ENCODE measurements around the gene LTB4R.

Gene LTB4R

GRCh38 chr14:24310646-24311604 lies at the start of gene LTB4R:
Gene LTB4R (plus strand): TSS chr14:24311502. CDS start chr14:24315652, 4,150 bp downstream.
- in situ Hi-C loops (cut with MboI; ENCODE audit: low pct_unique_long_range_greater_than_20kb, low sequenced_read_pairs, unreplicated experiment) = no loop called here
- DNase-seq (ENCODE audit: low spot score) = peak; percentile 84
- TF ChIP-seq CTCF (IDR thresholded peaks at IDR 0.05; ENCODE audit: extremely low read depth, insufficient read depth, missing control alignments) = peak; percentile 48

- no peak for DNase-seq (ENCODE audit: low spot score)
- in situ Hi-C loops (cut with MboI; ENCODE audit: low pct_unique_long_range_greater_than_20kb, low sequenced_read_pairs, unreplicated experiment) = no loop called here
- no peak for TF ChIP-seq CTCF (IDR thresholded peaks at IDR 0.05; ENCODE audit: extremely low read depth, insufficient read depth, missing control alignments)
Observed at GRCh38 chr14:24261969-24262327, 49.4 kb upstream of the LTB4R start.

GRCh38 chr14:24262821-24263733 lies 48.2 kb upstream of the LTB4R start, which contains the start of gene TGM1:
Gene TGM1 (minus strand): TSS chr14:24263177. CDS start chr14:24262352, 825 bp downstream.
- no peak for DNase-seq (ENCODE audit: low spot score)
- no peak for TF ChIP-seq CTCF (IDR thresholded peaks at IDR 0.05; ENCODE audit: extremely low read depth, insufficient read depth, missing control alignments)
- in situ Hi-C loops (cut with MboI; ENCODE audit: low pct_unique_long_range_greater_than_20kb, low sequenced_read_pairs, unreplicated experiment) = no loop called here

GRCh38 chr14:24263848-24264247 lies 47.5 kb upstream of the LTB4R start:
- DNase-seq (ENCODE audit: low spot score) = no peak
- in situ Hi-C loops (cut with MboI; ENCODE audit: low pct_unique_long_range_greater_than_20kb, low sequenced_read_pairs, unreplicated experiment) = no loop called here
- no peak for TF ChIP-seq CTCF (IDR thresholded peaks at IDR 0.05; ENCODE audit: extremely low read depth, insufficient read depth, missing control alignments)

- no peak for DNase-seq (ENCODE audit: low spot score)
- in situ Hi-C loops (cut with MboI; ENCODE audit: low pct_unique_long_range_greater_than_20kb, low sequenced_read_pairs, unreplicated experiment) = no loop called here
- no peak for TF ChIP-seq CTCF (IDR thresholded peaks at IDR 0.05; ENCODE audit: extremely low read depth, insufficient read depth, missing control alignments)
Observed at GRCh38 chr14:24264298-24264697, 47.0 kb upstream of the LTB4R start.
